ENCODE results near the gene OS9.

OS9 gene

DNA sequence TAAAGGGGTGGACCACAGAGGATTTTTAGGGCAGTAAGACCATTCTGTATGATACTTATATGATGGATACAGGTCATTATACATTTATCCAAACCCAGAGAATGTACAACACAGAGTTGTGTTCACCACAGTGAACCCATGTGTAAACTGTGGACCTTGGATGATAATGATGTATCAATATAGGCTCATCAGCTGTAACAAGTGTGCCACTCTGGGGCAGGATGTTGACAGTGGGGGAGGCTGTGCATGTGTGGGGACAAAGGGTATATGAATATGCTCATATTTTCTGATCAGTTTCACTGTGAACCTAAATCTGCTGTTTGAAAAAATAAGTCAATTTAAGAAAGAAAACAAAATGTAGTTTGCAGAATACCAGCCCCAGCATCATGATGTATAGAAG is 14.2 kb upstream of the OS9 start:
- no peak overlapping the region for H3K27ac ChIP-seq
- ChIA-PET POLR2A (ENCODE audit: low non-redundant PET) (no interaction called here), CTCF (no interaction called here)
- TF ChIP-seq, protein P1, sequence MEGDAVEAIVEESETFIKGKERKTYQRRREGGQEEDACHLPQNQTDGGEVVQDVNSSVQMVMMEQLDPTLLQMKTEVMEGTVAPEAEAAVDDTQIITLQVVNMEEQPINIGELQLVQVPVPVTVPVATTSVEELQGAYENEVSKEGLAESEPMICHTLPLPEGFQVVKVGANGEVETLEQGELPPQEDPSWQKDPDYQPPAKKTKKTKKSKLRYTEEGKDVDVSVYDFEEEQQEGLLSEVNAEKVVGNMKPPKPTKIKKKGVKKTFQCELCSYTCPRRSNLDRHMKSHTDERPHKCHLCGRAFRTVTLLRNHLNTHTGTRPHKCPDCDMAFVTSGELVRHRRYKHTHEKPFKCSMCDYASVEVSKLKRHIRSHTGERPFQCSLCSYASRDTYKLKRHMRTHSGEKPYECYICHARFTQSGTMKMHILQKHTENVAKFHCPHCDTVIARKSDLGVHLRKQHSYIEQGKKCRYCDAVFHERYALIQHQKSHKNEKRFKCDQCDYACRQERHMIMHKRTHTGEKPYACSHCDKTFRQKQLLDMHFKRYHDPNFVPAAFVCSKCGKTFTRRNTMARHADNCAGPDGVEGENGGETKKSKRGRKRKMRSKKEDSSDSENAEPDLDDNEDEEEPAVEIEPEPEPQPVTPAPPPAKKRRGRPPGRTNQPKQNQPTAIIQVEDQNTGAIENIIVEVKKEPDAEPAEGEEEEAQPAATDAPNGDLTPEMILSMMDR (conservative IDR thresholded peaks at IDR 0.05; ENCODE audit: low read depth): no peak
- no peak for DNase-seq (ENCODE audit: low spot score)

DNA sequence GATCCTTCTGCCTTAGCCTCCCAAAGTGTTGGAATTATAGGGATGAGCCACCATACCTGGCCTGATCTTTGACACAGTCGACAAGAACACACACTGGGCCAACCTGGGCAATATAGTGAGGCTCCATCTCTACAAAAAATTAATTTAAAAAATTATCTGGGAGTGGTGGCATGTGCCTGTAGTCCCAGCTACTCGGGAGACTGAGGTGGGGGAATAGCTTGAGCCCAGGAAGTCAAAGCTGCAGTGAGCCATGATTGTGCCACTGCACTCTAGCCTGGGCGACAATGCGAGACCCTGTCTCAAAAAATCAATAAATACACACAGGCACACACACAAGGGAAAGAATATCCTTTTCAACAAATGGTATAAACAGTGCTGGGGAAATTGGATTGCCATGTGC is 6.1 kb upstream of the OS9 start:
- no peak for DNase-seq (ENCODE audit: low spot score)
- TF ChIP-seq, protein P1 (conservative IDR thresholded peaks at IDR 0.05; ENCODE audit: low read depth): no peak
- no peak overlapping the region for H3K27ac ChIP-seq
- CTCF ChIA-PET: interaction anchor here (0.6 kb wide), 2 partner anchors 57 to 235 kb away, joined by 3 read pairs; partner anchors contain the start of gene TSPAN31
- POLR2A ChIA-PET (ENCODE audit: low non-redundant PET): no interaction called here

GRCh38 chr12:57688931-57689330 is 5.0 kb upstream of the OS9 start:
- H3K27ac ChIP-seq: no peak overlapping the region
- TF ChIP-seq, protein P1 (conservative IDR thresholded peaks at IDR 0.05; ENCODE audit: low read depth): no peak
- CTCF ChIA-PET: no interaction called here
- POLR2A ChIA-PET (ENCODE audit: low non-redundant PET): no interaction called here
- no peak for DNase-seq (ENCODE audit: low spot score)

DNA sequence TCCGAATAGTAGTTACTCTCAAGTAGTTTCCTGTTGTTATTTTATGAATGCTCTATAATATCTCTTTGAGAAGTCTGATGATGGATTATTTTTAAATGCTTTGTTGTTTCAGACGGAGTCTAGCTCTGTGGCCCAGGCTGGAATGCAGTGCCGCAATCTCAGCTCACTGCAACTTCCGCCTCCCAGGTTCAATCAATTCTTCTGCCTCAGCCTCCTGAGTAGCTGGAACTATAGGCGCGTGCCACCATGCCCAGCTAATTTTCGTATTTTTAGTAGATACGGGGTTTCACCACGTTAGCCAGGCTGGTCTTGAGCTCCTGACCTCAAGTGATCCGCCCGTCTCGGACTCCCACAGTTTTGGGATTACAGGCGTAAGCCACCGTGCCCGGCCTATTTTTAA is 1.4 kb upstream of the OS9 start:
- POLR2A ChIA-PET (ENCODE audit: low non-redundant PET): no interaction called here
- TF ChIP-seq, protein P1 (conservative IDR thresholded peaks at IDR 0.05; ENCODE audit: low read depth): no peak

DNA sequence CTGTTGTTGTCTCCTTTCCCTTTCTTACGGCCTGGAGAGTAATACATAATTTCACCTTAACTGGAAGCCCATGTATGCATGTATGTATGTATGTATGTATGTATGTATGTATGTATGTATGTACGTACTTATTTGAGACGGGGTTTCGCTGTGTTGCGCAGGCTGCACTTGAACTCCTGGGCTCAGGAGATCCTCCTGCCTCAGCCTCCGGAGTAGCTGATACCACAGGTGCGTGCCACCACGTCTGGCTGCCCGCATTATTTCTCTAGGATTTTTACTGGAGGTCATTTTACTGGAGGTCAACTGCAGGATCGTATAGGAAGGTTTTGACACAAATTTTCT is 644 bp upstream of the OS9 start:
- no peak for DNase-seq (ENCODE audit: low spot score)
- ChIA-PET CTCF (interaction anchor here (0.7 to 1.9 kb wide), 5 partner anchors 41 to 110 kb away, joined by 3 to 17 read pairs (median 3); partner anchors contain the start of genes AGAP2 and B4GALNT1), POLR2A (ENCODE audit: low non-redundant PET) (no interaction called here)
- TF ChIP-seq, protein P1 (conservative IDR thresholded peaks at IDR 0.05; ENCODE audit: low read depth): no peak
- H3K27ac ChIP-seq: no peak overlapping the region

More for the DNA sequence above, 1.4 kb upstream of the OS9 start:
- DNase-seq (ENCODE audit: low spot score): no peak
- CTCF ChIA-PET: interaction anchor here (1.7 to 1.9 kb wide), 2 partner anchors 60 to 109 kb away, joined by 3 to 17 read pairs; partner anchors contain the start of gene B4GALNT1
- H3K27ac ChIP-seq: no peak overlapping the region

DNA sequence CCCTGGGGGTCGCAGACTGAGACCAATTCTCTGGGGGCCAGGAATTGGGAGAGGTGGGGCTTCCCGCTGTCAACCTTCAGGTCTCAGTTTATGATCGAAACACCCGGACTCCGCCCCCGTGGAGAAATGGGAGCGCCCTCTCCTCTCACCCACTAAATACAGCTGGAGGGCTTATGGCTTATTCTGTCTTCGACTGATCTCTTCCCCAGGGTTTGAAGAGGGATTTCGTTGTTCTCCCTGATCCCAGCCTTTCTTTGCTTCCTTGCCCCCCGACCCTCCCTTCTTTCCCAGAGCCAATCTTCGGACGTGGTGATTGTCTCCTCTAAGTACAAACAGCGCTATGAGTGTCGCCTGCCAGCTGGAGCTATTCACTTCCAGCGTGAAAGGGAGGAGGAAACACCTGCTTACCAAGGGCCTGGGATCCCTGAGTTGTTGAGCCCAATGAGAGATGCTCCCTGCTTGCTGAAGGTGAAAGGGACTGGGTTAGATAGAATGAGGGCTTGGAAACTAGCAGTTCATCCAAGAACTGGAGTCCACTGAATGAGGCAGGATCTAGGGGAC is 607 bp downstream of the OS9 start:
- ChIA-PET POLR2A (ENCODE audit: low non-redundant PET) (no interaction called here), CTCF (interaction anchor here (1.0 to 1.2 kb wide), 3 partner anchors 32 to 103 kb away, joined by 3 to 4 read pairs (median 4); no protein-coding TSS in a partner anchor)
- TF ChIP-seq, protein P1 (conservative IDR thresholded peaks at IDR 0.05; ENCODE audit: low read depth): no peak
- DNase-seq (ENCODE audit: low spot score): peak; percentile 15
- H3K27ac ChIP-seq: peak overlapping the region; percentile 66

Data from RWPE1 (cell line).